Sigmoid colon (tissue), 4 donors: Measurements from ENCODE around the gene UTP25.

Experiments
- CTCF ChIP-seq, 4 experiments: fragments of 450-650 bp in 3 of 4; fragments of 200-600 bp in 1 of 4; IDR thresholded peaks; one replicate each; pipeline ENCODE4 v1.5.1; 2016 to 2019; ENCODE audit warnings: antibody characterized with exemption in 4 of 4, mild to moderate bottlenecking in 3 of 4, moderate library complexity in 2 of 4
- EP300 ChIP-seq, 4 donors: sonication (generic); formaldehyde crosslinking; IDR thresholded peaks; one replicate each; pipeline ENCODE4 v1.6.1; 2017; ENCODE audit warnings: antibody characterized with exemption in 4 of 4
- POLR2AphosphoS5 ChIP-seq, 4 donors: sonication (generic); formaldehyde crosslinking; IDR thresholded peaks; one replicate each; pipeline ENCODE4 v1.6.1; 2017; ENCODE audit warnings: antibody characterized with exemption in 4 of 4

DNA sequence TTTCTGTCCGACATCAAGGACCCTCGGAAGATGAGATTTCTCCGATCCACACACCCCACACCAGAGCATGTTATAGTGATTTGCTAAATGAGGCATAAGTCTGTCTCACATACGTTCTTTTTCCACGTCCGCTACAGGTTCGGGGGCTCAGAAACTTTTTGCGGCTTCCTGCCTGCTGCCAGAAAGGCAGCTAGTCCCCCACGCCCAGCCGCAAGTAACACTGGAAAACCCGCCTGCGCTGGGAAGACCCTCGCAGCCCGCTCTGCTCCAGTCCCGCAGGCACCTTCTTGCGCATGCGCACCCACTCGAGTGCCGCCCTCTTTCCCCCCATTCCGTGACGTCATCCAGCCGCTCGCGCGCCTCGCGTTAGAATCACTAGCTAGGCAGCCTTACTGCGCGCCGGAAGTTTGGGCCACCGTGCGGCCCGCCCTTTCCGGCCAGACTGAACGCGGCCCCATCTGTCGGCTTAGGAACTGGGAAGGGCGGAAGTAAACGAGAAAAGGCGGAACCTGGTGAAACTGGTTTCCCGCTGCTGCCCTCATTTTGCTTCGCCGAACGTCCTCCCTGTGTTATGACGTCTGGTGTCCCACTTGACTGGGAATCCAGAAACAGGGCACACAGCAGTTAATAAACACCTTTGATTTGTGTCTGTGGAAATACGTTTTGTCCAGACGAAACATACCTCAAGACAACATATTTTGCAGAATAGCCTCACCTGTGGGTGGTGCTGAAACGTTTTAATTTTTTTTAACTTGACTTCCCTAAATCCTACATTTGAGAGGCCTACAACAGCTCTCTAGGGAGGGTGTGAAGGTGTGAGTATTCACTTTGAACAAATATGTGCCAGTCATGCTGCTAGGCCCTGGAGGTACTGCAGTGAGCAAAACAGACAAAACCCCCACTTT, 43.3 kb upstream of the UTP25 start, which contains the start of gene C1orf74:
- TF ChIP-seq CTCF (IDR thresholded peaks at IDR 0.05) (no peak), EP300 (IDR thresholded peaks at IDR 0.05) (peak in 1 of 4 donors; percentile 67), POLR2AphosphoS5 (IDR thresholded peaks at IDR 0.05) (peak; percentile 53 to 92 (median 88))
